ENCODE results near the gene PDE4DIP. TPM values are rescaled to one million over a fixed set of nuclear protein-coding genes. Genes with fewer than 3 reads are reported as not detected.
A peak's percentile ranks its signal among the peaks of the same experiment; 100 is the strongest.
"Not testable (repeated sequence)": the region's sequence is repeated elsewhere in the genome, so short reads cannot be mapped to it uniquely, and the experiment has no call there.

The PDE4DIP gene
- total RNA-seq, 1 experiment from 2014 or later, result 47.4 TPM

GRCh38 chr1:148975453-148975852, 131.2 kb downstream of the PDE4DIP start:
- DNase-seq (ENCODE audit: low spot score), result peak; percentile 57

- peak; percentile 63 for DNase-seq (ENCODE audit: low spot score)
Observed at GRCh38 chr1:148975866-148976537, 131.8 kb downstream of the PDE4DIP start.

- not testable (repeated sequence) for DNase-seq (ENCODE audit: low spot score)
Observed at GRCh38 chr1:148977785-148978184, 133.6 kb downstream of the PDE4DIP start.

- DNase-seq (ENCODE audit: low spot score), result not testable (repeated sequence)
Observed at GRCh38 chr1:148989378-148989777, 145.2 kb downstream of the PDE4DIP start.

- not testable (repeated sequence) for DNase-seq (ENCODE audit: low spot score)
Observed at GRCh38 chr1:148990233-148990788, 146.1 kb downstream of the PDE4DIP start.

- not testable (repeated sequence) for DNase-seq (ENCODE audit: low spot score)
Observed at GRCh38 chr1:148991818-148992217, 147.6 kb downstream of the PDE4DIP start.

- not testable (repeated sequence) for DNase-seq (ENCODE audit: low spot score)
Observed at GRCh38 chr1:148992364-148992763, 148.1 kb downstream of the PDE4DIP start.

- DNase-seq (ENCODE audit: low spot score), result not testable (repeated sequence)
Observed at GRCh38 chr1:148996449-148997224, 152.4 kb downstream of the PDE4DIP start.

GRCh38 chr1:148997405-148997804, 153.2 kb downstream of the PDE4DIP start:
- not testable (repeated sequence) for DNase-seq (ENCODE audit: low spot score)

GRCh38 chr1:149002664-149003063, 158.4 kb downstream of the PDE4DIP start:
- DNase-seq (ENCODE audit: low spot score), result not testable (repeated sequence)

- not testable (repeated sequence) for DNase-seq (ENCODE audit: low spot score)
Observed at GRCh38 chr1:149008326-149008725, 164.1 kb downstream of the PDE4DIP start.

GRCh38 chr1:149008769-149009168, 164.5 kb downstream of the PDE4DIP start:
- not testable (repeated sequence) for DNase-seq (ENCODE audit: low spot score)

GRCh38 chr1:149009761-149010160, 165.5 kb downstream of the PDE4DIP start:
- DNase-seq (ENCODE audit: low spot score), result not testable (repeated sequence)

- DNase-seq (ENCODE audit: low spot score), result not testable (repeated sequence)
Observed at GRCh38 chr1:149012599-149012998, 168.4 kb downstream of the PDE4DIP start.

GRCh38 chr1:149013513-149013912, 169.3 kb downstream of the PDE4DIP start:
- not testable (repeated sequence) for DNase-seq (ENCODE audit: low spot score)

GRCh38 chr1:149015522-149015921, 171.3 kb downstream of the PDE4DIP start:
- DNase-seq (ENCODE audit: low spot score), result not testable (repeated sequence)

GRCh38 chr1:149016626-149017025, 172.4 kb downstream of the PDE4DIP start:
- DNase-seq (ENCODE audit: low spot score), result not testable (repeated sequence)

GRCh38 chr1:149018577-149018976, 174.3 kb downstream of the PDE4DIP start:
- not testable (repeated sequence) for DNase-seq (ENCODE audit: low spot score)

- not testable (repeated sequence) for DNase-seq (ENCODE audit: low spot score)
Observed at GRCh38 chr1:149024327-149024726, 180.1 kb downstream of the PDE4DIP start.

GRCh38 chr1:149033916-149034315, 189.7 kb downstream of the PDE4DIP start:
- DNase-seq (ENCODE audit: low spot score), result not testable (repeated sequence)

GRCh38 chr1:149043056-149043455, 198.8 kb downstream of the PDE4DIP start:
- not testable (repeated sequence) for DNase-seq (ENCODE audit: low spot score)

- DNase-seq (ENCODE audit: low spot score), result not testable (repeated sequence)
Observed at GRCh38 chr1:149064611-149065010, 220.4 kb downstream of the PDE4DIP start.
